Inflammatory macrophage treated with lipopolysaccharide for 4 hours (primary cell): ENCODE results near the gene PPP2R5B.

Source experiments
- DNase-seq: peaks from one replicate; pipeline ENCODE4 v3.0.0-alpha.2; 2020

PPP2R5B gene

DNA sequence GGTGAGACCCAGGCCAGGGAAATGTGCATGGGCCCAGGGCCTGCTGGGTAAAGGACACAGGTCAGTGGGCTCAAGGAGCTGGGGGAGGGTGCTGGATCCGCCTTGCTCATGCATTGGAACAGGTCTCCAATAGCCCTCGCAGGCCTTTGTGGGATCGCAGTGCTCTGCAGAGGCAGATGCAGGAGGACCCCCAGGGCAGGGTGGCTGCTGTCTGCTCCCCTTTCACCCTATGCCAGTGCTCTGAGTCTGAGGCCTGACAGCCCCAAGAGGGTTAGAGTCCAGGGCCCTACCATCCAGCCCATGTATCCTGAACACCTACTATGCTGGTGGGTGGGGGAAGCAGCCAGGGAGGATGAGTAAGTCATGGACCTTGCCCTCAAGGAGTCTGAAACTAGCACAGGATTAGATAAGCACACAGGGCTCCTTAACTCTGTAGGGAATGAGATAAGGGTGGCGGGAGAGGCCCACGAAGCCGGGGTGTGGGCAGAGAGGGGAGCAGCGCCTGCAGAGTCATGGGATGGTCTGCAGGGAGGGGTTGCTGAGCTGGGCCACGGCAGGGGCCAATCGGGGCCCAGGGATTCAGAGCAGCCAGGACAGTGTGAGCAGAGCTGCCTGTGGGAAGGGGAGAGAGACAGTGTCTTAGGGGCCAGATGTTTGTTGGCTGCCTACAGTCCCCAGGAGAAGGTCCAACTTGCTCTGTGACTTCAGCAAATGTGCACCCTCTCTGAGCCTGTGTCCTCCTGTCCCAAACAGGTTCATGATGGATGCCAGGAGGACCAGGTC lies 35.6 kb upstream of the PPP2R5B start:
- no peak for DNase-seq

DNA sequence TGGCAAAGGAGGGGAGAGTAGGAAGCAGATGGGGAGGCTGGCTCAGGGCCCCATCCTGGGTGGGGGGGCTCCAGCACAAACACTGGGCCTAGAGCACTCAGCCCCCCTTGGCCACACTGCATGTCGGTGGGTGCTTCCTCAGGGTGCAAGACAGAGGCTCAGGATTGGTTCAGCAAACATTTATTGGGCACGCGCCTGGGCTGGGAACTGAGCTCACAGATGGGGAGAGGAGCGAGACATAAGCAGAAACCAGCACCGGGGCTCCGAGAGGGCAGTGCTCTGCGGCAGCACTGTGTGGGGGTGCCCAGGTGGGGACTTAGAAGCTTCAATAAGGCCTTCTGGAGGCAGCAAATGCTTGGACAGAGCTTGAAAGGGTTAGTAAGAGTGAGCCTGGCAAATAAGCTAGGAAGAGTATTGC lies 34.0 kb upstream of the PPP2R5B start:
- DNase-seq = no peak

DNA sequence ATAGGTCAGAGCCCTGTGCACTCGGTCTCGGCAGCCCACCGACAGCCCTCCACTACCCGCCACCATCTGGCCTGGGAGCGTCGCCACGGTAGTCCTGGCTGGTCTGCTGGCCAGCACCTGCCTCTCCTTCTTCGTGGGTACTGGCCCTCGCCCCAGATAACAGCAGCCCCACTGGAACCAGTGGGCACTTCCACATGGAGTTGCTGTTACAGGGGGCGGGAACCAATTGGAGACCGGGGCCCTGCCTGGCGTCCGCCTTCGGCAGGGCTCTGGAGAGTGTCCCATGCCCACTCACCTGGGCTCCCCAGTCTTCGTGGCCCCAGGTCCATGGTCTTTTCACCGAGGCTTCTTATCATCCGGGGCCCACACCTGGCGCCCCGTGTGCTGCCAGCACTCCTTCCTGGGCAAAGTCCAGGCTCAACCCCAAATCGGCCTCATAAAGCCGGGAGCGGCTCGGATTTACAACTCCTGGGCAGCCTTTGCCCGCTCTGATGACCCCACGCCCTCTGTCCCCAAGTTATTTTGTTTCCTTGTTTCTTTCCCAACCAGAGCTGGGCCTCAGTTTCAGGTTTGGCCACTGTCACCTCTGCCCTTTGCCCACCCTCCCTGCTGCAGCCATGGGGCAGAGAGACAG lies 33.2 kb upstream of the PPP2R5B start:
- DNase-seq = no peak

DNA sequence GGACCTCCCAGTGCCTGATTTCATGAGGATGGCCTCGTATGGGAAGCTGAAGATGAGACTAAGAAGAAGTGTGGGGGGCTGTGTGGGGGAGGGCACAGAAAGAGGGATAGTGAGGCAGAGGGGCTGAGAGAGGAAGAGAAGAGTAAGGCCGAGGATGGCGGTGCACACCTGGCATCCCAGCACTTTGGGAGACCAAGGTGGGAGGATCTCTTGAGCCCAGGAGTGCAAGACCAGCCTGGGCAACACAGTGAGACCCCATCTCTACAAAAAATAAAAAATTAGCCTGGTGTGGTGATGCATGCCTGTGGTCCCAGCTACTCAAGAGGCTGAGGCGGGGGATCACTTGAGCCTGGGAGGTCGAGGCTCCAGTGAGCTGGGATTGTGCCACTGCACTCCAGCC lies 32.6 kb upstream of the PPP2R5B start:
- no peak for DNase-seq

DNA sequence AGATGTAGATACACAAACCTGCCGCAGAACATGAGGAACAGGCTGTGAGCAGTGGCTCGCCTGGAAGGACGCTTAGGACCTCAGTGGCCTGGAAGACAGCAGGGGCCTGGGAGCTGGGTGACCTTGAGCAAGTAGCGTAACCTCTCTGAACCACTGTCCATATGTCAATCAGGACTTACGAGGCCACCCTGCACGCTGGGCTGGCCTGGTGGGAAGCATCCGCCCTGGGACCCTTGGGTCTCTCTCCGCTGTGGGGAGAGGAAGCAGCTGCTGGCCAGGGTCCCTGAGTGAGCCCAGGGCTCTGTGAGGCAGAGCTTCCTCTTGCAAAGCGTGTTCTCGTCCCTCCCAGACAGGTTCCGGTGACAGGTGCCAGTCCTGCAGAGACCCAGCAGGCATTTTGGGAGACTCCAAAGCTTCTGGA lies 32.1 kb upstream of the PPP2R5B start:
- DNase-seq = no peak

DNA sequence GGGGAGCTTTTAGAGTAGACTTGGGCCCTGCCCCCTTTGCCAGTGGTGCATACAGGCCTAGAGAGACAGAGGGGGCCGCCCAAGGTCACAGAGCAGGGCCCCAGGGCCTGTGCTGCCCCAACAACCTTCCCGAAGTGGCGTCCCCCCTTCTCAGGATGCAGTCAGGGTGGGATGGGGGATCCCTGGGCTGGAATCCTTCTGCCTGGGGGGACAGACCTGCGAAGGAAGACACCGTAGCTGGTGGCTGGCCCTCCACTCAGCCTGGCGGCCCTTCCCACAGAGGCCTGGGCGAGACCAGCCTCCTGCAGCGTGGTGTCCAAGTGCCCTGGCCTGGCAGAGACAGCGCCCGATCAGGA lies 31.7 kb upstream of the PPP2R5B start:
- no peak for DNase-seq

DNA sequence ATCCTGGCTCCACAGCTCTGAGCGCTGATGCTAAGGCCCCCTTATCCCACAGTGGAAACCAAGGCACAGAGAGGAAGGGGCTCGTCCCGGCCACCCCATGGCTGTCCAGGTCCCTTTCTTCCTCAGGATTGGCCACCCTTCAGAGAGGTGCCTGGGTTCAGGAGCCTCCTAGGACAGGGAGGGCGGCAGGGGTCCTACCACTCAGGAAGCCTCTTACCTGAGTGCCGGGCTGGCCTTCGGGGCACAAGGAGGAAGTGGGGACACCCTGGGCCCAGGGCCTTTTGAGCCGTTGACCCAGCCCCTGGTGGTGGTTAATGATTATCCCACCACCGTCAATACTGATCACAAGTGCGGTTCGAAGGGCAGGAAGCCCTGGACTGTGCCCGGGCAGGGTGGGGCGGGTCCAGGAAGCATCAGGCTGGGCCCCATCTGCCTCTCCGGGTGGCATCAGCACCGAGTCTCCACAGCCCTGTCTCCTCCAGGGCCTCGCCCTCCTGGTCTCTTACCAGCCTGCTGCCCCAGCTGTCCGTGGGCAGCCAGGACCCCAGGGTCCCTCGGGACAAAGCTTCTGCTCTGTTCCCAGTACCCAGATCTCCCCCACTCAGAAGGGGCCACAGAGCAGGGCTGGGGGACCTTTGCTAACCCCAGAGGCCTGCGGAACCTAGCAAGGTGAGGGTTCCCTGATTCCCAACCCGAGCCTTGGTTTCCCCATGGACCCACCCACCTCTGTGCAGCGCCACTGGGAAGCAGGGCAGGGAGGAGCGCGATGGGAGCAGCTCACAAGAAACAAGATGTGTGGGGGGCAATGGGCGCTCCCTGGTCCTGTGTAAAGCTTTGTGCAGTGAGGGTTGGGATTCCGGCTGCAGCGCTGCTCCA lies 31.1 kb upstream of the PPP2R5B start:
- no peak for DNase-seq

DNA sequence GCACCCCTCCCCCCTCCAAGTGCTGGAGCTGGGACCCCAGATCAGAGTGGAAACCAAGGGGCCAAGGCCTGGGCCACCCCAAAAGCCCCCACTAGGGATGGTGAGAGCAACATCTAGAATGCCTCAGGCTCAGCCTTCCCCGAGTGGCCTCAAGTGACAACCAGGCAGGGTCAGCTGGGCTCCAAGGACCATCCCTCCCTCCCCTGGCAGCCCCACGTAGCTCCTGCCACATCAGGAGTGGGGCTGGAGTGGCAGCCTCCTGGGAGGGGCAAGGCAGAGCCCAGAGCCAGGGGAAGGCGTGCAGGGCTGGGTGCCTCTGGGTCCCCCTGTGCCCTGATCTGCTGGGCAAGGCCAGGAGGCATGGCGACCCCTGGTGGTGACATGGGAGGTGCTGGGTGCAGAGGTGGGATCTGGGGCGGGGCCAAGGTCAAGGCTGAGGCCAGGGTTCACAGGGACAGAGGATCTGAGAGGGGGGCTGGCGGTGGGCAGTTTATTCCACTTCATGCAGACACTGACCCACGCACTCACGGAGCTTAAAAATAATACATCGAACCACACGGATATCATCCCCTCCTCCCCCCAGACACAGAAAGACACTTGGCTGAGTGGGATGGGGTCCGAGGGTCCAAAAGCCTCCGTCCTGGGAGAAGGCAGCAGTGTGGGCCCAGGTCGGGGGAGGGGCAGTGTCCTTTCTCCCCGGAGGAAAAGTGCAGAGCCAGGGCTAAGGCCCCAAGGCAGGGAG lies 30.2 kb upstream of the PPP2R5B start:
- DNase-seq = peak; percentile 84

DNA sequence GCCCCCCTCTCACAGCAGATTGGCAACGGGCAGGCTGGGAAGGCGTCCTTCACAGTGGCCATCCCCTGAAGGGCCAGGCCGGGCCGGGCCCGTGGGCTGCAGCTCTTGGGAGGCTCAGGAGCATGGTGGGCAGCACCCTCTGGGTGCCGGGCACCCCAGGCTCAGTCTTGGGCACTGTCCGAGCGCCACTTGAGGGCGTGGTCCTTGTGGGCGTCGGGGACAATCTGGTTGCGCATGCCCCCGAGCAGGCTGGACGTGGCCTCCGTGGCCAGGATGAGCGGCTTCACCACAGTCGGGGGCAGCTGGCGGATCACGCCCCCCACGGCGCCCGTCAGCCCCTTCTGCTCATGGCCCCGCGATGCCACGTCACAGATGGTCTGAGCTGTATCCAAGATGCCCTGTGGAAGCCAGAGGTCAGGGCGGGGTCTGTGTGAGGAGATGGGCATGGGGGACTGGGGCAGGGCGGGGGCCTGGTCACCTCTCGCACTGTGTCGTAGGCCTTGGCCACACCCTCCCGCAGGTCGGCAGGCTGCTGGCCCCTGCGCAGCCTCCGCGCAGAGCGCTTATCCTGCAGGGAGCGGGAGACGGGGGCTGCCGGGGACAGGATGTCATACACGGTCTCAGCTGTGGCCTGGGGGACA lies 29.6 kb upstream of the PPP2R5B start:
- DNase-seq = no peak

DNA sequence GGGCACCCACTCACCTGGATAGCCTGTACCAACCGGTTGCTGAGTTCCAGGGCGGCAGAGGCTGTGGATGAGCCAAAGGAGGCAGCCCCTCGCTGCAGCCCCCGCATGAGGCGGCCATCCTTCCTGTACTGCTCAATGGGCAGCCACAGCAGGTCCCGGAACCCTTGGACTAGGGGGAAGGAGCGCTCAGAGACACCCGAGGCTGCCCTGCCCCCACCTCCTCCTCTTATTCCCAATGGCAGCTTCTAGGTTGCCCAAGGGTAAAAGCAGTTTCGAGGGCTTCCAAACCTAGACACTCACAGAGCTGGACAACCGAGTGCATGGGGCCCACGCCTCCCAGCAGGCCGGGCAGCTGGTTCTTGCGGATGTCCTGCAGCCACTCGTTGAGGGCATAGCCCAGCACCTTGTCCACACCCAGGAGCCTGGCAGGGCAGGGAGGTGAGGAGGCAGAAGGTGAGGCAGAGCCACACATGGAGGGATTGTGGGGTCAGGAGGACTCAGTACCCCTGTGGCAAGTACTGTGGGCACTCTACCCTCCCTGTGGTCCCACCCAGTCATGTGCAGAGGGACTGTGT lies 28.0 kb upstream of the PPP2R5B start:
- DNase-seq = no peak

DNA sequence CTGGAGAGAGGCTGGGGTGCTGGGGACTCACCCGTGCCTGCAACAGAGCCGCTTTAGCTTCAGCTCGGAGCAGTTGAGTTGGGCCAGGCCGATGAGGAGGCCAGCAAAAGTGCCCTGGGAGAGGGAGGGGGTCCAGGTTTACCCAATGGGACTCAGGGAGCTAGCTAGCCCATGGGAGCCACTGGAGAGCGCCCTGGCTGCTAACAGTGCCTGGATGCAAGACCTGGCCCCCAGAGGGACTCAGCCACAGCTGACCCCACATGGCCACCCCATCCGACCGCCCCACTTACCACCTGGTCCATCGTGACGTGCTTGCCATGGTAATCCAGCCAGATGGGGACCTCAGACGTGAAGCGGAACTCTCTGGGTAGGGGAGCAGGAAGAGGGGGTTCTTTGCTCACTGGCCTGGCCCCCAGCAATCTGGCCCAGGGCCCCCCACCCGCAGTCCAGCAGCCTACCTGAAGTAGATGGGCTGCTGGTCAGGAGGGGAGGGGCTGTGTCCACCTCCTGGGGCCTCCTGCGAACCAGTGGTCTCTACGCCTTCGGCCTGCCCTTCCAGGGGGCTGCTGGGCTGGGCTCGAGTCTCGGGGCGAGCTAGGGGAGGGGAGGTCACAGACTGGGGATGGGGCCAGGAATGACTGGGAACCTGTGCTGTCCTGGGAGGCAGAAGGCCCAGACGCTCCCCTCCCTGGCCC lies 27.0 kb upstream of the PPP2R5B start:
- no peak for DNase-seq

DNA sequence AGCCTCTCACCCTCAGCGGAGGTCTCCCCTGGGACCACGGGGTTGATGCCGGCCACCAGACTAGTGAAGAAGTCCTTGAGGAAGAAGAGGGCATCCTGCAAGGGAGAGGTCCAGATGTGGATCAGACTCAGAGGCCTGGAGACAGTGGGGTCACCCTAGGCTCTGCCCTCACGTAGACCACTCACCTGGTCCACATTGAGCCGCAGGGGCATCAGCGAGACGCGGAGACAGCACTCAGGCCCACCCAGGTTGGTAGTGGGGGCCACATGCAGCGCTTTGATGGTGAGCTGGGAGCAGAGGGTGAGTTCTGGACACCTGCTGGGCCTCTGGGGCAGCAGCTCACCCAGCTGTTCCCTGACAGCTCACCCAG lies 26.4 kb upstream of the PPP2R5B start:
- DNase-seq = no peak

DNA sequence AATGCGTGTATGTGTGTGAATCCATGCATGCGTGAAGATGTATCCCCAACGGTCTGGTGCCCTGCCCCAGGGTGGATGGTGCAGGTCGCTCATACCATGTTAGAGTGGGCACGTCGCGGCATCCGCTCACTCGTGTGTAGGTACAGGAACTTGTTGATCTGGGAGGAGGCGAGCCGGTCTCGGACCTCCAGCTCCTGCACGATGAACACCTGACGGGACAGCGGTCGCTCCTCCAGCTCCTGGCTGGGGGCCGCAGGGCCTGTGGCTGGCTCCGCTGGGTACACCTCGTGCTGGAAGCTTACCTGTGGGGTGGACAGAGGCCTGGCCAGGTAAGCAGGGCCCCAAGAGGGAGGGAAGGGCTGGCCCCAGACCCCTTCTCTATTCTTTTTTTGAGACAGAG lies 25.9 kb upstream of the PPP2R5B start:
- no peak for DNase-seq

DNA sequence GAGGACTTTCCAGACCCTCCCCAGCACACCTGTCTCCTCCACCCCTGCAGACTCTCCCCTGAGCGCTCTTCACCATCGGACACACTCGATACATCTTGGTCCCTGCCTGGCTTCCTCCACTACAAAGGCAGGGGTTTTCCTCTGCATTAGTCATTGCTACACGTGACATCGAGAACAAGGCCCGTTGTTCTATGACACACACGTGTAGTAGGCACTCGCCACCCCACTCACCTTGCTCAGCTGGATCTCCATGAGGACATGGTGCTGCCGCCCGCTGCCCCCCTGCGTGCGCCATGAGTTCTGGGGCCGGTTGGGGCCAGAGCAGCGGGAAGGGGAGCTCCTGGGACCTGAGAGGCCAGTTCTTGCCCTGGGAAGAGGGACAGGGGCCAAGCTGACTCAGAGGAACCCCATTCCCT lies 24.2 kb upstream of the PPP2R5B start:
- peak; percentile 14 for DNase-seq

DNA sequence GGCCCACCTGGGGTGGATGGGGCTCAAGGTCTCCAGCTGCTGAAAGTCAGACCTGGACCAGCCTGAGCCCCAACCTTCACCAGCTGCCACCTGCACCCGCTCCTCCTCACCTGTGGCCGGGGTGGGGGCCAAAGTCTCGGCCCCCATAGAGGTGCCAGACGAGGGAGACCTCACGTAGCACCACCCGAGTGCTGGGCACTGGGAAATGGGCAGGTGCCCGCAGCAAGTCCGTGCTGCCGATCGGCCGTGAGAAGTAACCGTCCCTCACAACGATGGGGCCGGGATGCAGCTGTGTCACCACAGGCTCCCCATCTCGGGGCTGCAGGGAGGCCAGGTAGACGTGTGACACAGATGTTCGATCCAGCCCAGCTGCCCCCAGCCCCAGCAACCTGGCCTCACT lies 23.7 kb upstream of the PPP2R5B start:
- no peak for DNase-seq

DNA sequence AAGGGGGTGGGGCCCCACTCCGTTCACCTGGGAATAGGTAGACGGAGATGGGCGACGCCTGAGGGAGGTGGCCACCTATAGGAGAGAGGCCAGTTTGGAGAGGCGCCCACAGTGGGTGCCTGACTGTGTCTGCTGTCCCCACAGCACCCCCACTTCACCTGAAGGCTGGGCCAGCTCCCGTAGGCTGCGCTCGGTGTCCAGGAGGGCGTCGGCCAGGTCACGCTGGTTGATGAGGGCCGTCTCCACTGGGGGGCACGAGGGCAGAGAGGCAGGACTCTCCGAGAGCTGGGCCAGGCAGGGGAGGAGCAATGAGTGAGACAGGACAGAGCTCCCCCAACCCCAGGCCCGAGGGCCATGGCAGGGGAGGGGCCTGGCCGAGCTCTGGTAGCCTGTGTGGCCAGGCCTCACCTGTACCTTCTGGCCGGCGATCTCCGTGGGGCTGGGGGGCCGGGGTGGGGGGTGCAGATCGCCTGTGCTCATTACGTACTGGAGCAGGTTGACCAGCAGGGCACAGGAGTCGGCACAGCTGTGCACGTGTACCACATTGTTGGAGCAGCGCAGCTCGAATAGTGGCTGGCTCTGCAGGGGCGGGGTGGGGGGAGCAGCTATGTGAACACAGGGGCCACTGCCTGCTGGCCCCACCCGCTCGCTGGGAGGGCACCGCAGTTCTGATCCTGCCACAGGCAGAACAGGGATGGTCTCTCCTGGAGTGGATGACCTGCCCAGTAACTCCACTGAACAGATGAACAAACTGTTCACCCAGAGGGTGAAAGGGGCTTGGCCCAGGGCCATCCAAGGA lies 22.2 kb upstream of the PPP2R5B start:
- DNase-seq = no peak

DNA sequence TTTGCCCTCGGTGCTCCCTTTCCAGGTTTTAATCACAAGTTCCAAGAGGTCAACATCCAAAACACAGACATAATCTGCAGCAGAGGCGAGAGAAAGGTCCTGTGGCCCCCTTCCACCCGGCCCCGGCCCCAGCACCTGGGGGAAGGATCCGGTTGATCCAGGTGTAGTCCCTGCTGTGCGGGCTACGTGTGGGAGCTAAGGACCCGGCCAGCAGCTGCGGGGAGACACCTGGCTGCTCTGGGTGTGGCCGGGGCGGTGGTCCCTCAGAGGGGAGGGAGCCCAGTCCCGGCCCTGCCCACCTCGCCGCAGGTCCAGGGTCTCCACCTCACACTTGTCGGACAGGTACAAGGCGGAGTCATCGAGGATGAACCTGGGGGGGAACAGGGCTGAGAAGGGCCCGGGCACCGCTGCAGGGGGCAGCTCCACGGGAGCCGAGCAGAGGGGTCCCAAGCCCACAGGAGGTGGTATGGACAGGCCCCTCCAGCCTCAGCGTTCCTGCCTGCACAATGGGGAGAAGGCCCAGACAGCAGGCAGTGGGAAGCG lies 21.1 kb upstream of the PPP2R5B start:
- DNase-seq = no peak

DNA sequence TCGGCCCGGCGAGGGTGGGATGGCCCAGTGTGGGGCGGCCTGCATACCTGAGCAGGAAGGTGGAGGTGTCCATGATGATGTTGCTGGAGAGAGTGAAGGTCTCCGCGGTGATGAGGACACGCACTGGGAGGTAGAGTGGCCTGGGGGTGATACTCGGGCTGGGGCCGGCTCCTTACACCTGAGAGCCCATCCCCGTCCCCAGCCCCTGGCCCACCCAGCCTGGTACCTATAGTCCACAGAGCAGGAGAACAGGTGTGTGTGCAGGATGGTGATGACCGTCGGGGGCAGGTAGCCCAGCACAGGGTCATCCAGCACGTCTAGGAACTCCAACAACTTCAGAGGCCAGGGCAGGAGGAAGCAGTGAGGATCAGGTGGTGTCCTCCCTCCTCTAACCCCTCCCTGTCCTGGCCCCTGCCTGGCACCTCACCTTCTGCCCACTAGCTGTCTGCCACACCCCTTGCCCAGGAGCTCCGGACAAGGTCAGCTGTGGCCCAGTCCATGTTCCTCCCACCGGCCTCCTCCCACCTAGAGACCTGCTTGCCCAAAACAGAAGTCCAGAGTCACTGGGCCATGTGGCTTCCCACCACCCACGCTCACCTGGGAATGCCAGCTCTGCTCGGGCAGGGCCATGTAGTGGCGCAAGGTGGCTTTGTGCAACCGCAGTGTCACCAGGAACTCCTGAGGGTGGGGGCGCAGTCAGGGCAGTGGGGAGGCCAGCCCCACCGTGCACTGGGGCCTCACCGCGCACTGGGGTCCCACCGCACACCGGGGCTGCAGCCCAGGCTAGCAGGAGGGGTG lies 18.8 kb upstream of the PPP2R5B start:
- no peak for DNase-seq

DNA sequence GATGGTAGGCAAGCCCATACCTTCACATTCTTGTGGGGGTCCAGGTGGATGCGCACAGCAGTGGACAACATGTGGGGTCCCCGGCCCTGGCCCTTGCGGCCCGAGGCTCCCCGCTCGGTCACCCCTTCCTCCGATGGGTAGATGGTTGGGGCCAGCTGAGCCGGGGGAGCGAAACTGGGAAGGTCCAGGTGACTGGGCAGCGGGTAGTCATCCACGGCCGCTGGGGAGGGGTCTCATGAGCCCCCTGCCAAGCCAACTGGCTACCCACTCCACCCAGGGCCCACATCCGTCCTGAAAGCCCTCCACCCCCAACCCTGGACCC lies 18.2 kb upstream of the PPP2R5B start:
- no peak for DNase-seq

DNA sequence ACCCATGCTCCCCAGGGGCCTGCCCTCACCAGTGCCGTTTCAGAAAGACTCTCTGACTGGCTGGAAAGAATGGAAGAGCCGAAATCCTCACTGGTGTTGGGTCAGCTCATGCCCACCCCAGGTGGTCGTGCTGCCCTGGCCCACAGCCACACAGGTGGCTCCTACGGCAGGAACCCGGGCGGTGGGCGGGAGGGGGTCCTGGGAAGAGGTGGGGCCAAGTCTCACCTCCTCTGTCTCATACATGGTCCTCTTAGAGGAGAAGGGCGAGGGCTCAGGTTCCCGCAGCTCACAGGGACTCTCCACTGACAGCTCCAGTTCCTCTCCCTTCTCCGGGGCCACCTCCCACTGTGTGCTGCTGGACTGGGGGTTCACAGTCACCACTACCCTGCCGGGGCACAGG lies 15.7 kb upstream of the PPP2R5B start:
- no peak for DNase-seq
